ENCODE results near the gene TMEM106B.

- TF ChIP-seq CTCF (tag by site-specific recombination; IDR thresholded peaks at IDR 0.05) (no peak), ZNF133 (tag by site-specific recombination; IDR thresholded peaks at IDR 0.05) (no peak)
These were observed 39.1 kb downstream of the TMEM106B start for GRCh38 chr7:12250232-12250631.
